ENCODE results near the gene FCER2.

DNA sequence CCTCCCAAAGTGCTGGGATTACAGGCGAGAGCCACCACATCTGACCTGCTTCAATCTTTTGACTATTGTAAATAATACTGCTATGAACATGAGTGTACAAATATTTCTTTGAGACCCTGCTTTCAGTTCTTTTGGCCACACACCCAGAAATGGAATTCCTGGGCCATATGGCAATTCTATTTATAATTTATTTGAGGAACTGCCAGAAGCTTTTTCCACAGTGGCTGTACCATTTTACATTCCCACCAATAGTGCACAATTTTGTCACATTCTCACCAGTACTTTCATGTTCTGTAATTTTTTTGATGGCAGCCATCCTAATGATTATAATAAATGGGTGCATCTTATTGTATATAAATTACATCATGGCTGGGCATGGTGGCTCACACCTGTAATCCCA, 13.7 kb upstream of the FCER2 start:
- TF ChIP-seq, protein P1, sequence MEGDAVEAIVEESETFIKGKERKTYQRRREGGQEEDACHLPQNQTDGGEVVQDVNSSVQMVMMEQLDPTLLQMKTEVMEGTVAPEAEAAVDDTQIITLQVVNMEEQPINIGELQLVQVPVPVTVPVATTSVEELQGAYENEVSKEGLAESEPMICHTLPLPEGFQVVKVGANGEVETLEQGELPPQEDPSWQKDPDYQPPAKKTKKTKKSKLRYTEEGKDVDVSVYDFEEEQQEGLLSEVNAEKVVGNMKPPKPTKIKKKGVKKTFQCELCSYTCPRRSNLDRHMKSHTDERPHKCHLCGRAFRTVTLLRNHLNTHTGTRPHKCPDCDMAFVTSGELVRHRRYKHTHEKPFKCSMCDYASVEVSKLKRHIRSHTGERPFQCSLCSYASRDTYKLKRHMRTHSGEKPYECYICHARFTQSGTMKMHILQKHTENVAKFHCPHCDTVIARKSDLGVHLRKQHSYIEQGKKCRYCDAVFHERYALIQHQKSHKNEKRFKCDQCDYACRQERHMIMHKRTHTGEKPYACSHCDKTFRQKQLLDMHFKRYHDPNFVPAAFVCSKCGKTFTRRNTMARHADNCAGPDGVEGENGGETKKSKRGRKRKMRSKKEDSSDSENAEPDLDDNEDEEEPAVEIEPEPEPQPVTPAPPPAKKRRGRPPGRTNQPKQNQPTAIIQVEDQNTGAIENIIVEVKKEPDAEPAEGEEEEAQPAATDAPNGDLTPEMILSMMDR (IDR thresholded peaks at IDR 0.05; ENCODE audit: low read depth, low read length, missing input control): no peak
- TF ChIP-seq YY1 (IDR thresholded peaks at IDR 0.05) (no peak), SP1 (IDR thresholded peaks at IDR 0.05) (no peak), ZBTB33 (IDR thresholded peaks at IDR 0.05) (no peak), MAX (IDR thresholded peaks at IDR 0.05) (no peak), FOXA1 (IDR thresholded peaks at IDR 0.05) (no peak), RAD21 (IDR thresholded peaks at IDR 0.05) (no peak), TAF1 (conservative IDR thresholded peaks at IDR 0.05) (no peak)

Data from liver (tissue), 3 donors.